GM21737 (cell line): ENCODE data around the gene PPFIA3.

Source experiments
- ATAC-seq: cut with Tn5 transposase; IDR thresholded peaks from one replicate; pipeline ENCODE4 v1.9.1; 2021; ENCODE audit warnings: mild to moderate bottlenecking, moderate library complexity; ENCODE audit not compliant: unreplicated experiment

PPFIA3 gene

GRCh38 chr19:49148784-49149651 is 29.7 kb downstream of the PPFIA3 start:
- ATAC-seq = no peak

- no peak for ATAC-seq
These were observed 30.3 kb downstream of the PPFIA3 start for GRCh38 chr19:49149652-49150105.

- ATAC-seq = no peak
These were observed 31.0 kb downstream of the PPFIA3 start for GRCh38 chr19:49150106-49150943.

DNA sequence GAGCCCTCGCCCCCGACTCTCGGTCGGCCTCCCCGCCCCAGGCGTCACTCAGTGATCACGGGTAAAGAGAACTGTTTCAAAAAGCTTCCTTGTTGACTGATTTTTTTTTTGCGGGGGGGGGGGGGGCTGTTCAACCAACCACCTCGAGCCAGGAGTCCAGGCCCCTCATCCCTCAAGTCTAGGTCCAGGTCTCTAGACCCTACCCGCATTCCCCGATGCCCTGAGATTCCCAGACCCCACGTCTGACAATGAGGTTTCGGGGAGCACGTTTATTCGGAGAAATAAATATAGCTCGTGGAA is 31.6 kb downstream of the PPFIA3 start:
- ATAC-seq = no peak

DNA sequence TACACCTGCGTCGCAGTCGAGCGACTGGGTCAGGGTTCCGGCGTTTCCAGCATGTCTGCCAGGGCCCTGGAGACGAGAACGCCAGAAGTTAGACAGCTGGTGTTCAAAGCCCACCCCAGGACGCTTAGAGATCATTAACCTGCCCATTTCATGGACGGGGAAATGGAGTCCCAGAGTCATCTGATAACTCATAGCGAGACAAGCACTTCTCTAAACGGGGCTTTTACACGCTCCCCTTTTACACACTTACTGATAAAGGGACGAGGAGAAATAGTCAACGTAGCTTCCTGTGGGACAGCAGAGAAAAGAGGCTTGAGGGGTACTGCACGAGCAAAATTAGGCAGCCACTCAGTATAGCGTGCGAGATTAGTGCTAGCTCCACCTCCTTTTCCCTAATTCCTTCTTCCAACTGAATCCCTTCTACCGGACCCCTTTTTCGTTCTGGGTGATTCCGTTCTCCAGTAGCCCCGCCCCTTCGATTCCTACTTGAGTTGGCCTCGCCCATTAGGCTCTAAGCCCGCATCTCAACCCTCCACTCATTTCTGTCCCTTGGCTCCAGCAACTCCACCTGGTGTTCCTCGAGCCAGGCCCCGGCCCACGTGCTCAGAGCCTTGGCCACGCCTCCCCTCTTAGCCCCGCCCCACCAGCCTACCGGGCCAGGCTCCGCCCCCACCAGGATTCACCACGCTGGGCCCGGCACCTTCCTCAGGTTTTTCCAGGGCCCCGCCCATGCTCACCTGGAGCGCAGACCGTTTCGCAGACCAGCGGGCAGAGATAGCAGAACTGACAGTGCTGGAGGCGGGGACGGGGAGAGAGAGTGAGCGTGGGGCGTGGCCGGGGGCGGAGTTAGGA is 32.1 kb downstream of the PPFIA3 start:
- ATAC-seq = no peak

- ATAC-seq = no peak
These were observed 32.8 kb downstream of the PPFIA3 start for GRCh38 chr19:49152119-49152550.

- no peak for ATAC-seq
These were observed 33.9 kb downstream of the PPFIA3 start for GRCh38 chr19:49153167-49153809.

- no peak for ATAC-seq
These were observed 34.9 kb downstream of the PPFIA3 start for GRCh38 chr19:49154279-49154678.

GRCh38 chr19:49155005-49155819 is 35.9 kb downstream of the PPFIA3 start, which contains the start of gene HRC:
TSS of gene HRC (minus strand) at chr19:49155396. CDS start at chr19:49155237, 159 bp downstream.
- no peak for ATAC-seq

DNA sequence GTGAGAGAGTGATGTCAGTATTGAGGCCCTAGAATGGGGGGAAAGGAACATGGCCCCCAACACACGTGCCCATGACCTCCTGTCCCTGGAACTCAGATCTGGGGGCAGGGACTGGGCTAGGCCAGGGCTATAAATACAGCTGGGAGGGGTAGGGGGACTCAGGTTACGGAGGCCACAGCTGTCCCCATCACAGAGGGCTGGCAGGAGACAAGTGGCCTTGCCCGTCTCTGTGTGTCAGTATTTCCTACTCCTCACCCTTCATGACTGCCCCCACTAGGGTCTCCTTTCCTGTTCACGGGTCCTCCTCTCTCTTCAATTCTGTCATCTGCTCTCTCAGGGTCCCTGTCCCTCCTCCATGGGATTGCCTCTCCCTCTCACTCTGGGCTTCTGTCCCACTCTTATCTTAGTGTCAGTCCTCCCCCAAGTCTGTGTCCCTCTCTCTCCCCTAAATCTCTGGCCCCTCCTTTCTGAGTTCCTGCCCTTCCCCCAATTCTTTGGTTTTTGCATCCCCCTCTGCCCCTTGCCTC is 36.5 kb downstream of the PPFIA3 start:
- no peak for ATAC-seq

DNA sequence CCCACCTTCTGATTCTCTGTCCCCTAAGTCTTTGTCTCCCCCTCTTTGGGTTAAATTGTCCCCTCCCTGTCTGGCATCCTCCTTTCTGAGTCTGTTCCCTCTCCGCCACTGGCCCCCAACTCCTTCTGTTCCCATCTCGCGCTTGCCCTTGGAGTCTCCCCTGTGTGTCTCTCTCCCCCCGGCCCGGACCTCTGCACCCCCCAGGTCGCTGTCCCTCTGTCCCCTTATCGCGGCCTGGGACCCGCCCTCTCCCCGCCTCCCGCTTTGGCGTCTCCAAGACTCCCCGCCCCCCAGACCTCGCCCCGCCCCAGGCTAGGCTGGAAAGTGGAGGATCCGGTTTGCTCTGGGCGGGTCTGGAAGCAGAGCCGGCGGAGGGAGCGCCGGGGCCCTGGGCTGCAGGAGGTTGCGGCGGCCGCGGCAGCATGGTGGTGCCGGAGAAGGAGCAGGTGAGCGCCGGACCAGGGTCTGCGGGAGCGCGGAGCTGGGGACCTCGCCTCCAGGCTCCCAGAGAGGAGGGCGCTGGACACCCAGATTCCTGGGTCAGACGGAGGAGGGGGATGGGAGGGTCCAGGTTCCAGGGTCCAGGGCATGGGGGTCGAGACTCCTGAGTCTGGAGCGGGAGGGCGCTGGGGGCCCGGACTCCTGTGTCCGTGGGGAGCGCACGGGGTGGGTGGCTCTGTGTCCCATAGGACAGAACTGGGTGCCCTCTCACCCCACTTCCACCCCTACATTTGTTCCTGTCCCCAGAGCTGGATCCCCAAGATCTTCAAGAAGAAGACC is 38.3 kb downstream of the PPFIA3 start, which contains the start of gene TRPM4:
Gene TRPM4 (plus strand): TSS at position 348 of the 780 bp plus-strand sequence. CDS start 75 bp downstream, at position 423.
- ATAC-seq = no peak

DNA sequence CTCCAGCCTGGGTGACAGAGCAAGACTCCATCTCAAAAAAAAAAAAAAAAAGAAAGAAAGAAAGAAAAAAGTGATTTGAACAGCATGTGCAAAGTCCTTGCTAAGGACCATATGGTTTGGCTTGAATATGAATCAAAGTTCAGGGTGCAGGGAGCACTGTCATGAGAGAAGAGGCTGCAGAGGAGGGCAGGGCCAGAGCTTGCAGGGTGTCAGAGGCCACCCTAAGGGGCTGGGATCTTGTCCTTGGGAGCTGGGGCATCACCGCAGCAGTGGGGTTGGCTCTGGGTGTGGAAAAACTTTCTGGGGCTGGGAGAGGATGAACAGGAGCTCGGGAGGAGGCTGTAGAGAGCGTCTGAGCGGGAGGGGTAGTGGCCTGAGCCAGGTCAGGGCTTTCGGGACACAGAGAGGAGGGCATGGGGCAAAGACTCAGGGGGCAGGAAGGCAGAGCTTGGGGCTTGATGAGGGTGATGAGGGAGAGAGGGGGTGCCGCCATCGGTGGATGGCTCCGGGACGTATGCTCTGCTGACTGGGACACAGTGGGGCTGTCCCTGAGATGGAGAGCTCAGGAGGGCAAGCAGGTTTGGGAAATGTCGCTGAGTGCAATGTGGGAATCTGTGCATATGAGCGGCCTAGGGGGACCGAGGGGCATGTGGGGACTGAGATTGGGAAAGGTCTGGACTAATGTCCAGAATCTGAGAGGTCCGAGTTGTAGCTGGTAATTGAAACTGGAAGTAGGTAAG is 41.3 kb downstream of the PPFIA3 start:
- ATAC-seq = no peak

DNA sequence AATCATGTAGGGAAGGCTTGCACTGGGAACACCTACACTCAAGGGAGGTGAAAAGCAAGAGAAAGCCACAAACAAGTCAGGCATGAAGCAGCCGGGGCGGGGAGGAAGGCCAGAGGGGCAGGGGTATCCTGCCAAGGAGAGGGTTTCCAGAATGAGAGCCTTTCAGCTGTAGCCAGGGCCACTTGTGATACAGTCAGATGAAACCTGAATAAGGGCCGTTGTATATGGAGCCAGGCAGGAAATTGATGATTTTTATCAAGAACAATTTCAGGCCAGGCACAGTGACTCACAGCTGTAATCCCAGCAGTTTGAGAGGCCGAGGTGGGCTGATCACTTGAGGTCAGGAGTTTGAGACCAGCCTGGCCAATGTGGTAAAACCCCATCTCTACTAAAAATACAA is 42.6 kb downstream of the PPFIA3 start:
- ATAC-seq = no peak

GRCh38 chr19:49165111-49165750 is 45.9 kb downstream of the PPFIA3 start:
- no peak for ATAC-seq

DNA sequence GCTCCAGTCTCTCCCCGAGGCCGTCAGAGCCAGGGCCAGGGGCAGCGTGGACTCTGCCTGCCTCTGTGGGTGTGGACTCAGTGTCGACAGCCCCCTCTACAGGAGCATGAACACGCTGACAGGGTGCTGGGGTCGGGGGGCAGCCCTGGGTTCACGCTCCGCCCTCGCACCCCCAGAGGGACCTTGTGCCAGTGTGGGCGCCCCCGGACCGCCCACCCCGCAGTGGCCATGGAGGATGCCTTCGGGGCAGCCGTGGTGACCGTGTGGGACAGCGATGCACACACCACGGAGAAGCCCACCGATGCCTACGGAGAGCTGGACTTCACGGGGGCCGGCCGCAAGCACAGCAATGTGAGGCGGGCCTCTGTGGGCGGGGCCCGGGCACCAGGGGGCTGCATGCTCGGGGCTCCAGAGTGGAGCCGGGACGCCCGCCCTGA is 46.5 kb downstream of the PPFIA3 start:
- ATAC-seq = no peak

DNA sequence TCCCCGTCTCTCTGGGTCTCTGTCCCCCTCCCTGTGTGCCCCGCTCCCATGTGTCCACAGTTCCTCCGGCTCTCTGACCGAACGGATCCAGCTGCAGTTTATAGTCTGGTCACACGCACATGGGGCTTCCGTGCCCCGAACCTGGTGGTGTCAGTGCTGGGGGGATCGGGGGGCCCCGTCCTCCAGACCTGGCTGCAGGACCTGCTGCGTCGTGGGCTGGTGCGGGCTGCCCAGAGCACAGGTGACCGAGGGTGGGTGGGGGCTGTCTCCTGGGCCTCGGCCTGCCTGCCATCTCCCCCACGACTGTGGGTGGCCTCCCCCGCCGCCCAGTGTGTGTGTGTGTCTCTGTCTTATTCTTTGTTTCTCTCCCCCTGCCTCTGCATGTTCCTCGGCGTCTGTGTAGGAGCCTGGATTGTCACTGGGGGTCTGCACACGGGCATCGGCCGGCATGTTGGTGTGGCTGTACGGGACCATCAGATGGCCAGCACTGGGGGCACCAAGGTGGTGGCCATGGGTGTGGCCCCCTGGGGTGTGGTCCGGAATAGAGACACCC is 48.6 kb downstream of the PPFIA3 start:
- ATAC-seq = no peak

DNA sequence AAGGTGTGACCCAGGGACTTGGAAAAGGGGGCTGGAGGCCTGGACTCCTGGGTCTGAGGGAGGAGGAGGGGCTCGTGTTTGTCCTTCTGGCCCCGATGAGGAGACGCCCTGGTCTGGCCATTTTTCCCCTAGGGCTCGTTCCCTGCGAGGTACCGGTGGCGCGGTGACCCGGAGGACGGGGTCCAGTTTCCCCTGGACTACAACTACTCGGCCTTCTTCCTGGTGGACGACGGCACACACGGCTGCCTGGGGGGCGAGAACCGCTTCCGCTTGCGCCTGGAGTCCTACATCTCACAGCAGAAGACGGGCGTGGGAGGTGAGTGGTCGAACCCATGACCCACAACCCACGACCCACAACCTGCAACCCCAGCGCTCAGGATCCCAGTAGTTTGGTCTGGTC is 49.1 kb downstream of the PPFIA3 start:
- ATAC-seq = no peak
